DMS53 treated with DMSO at 0.1 percent for 48 hours (cell line): ENCODE measurements around the gene ACBD4.
"Not testable (repeated sequence)": the region's sequence is repeated elsewhere in the genome, so short reads cannot be mapped to it uniquely, and the experiment has no call there.

Experiments
- DNase-seq: peaks from one replicate; lab custom pipeline; 2025; ENCODE audit not compliant: unreplicated experiment; lab: John Stamatoyannopoulos, UW

Gene ACBD4

GRCh38 chr17:45117848-45118646, 17.4 kb upstream of the ACBD4 start:
- no peak for DNase-seq

DNA sequence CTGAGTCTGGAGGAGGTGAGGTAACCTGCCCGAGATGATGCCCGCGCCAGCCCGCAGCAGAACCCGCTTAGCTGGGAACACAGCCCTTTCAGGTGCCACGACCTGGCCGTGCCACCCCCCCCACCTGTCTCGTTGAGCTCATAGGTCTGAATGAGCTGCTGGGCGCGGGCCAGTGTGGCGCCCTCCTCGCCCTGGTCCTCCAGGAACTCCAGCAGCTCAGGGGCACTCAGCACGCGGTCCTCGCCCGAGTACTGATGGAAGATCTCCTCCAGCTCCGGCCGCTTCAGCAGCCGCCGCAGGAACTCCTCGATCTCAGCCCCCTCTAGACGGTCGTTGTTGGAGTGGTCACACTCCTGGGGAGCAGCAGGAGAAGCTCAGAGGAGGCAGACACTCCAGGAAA, 16.8 kb upstream of the ACBD4 start:
- no peak for DNase-seq

- DNase-seq, result no peak
Observed at GRCh38 chr17:45119964-45120363, 15.5 kb upstream of the ACBD4 start.

DNA sequence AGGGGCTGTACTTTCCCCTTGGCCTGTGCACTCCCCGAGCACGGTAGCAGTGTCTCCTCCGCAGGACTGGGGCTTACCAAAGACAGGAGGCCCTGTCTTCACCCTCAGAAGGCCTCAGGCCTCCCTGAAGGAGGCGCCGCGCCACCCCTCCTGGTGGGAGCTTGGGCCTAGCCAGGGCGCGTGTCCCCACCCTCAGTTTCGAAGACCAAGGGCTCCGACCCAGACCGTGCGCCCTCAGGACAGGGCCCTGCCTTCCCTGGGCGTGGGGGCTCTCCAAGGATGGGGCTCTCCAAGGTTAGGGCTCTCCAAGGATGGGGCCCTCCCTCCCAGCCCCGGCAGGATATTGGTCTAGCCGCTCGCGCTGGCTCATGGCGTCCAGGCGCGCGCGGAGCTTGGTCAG, 14.9 kb upstream of the ACBD4 start:
- no peak for DNase-seq

GRCh38 chr17:45121055-45121454, 14.4 kb upstream of the ACBD4 start:
- no peak for DNase-seq

DNA sequence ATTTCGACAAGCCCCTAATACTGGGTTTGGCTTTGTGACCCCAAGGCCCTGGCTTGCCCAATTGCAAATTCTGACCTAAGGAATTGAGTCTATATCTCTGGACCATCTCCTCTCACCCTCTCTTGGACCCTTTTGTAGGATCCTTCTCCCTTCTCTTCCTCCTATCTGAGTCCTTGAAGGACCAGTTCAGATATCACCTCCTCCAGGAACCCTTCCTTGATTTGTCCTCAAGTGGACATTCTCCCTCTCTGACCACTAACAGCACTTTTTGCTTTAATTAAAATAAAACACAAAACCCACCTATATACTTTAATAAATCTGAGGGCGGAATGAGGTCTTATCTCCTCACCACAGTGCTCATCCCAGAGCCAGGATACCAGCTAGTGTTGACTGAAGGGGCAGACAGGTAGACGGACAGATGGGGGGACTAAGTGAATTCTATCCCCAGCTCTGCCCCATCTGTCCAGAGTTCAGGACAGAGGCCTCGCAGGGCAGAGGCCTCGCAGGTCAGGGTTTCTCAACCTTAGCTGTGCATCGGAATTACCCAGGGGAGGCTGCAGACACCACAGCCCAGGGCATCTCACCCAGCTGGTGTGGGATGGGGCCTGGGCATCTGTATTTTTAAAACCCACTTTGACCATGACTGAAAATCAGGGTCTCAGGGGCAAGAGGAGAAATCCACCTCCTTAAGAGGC, 12.3 kb upstream of the ACBD4 start:
- no peak for DNase-seq

DNA sequence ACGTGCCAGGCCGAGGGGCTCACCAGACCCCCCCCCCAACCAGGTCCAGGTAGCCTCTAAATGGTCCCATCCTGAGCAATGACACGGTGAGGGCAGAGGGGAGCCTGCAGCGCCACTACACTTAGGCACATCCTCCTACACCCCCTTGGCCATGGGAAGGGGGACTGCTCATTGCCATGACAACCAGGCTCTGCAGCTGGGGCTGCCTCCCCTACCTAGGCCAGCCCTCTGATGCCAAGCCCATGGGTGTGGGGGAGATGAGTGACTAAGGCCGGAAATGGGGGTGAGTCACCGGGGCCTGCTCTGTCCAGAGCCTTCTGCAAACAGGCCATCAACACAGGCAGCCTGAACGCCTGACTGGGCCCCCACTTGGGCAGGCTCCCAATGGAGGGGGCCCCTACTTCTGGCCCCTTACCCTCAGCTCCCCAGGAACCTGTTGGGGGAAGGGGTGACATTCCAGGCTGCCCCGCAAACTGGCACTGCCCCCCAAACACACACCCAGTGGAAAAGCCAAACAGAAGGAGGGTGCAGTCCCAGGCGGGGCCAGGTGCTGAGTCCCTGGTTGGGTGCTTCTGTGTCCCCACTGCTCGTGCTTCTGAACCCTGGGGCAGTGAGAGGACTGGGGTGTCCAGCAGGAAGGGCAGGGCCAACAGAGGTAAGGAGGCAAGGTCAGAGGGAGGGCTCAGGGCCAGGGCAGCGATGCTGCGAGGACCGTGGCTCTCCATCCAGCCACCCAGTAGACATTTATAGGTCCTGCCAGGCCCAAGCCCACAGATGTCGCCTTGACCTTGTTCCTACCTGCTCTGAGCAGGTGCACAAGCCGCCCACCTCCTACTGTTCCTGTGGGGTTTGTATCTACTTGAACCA, 11.3 kb upstream of the ACBD4 start:
- DNase-seq, result peak; percentile 90

DNA sequence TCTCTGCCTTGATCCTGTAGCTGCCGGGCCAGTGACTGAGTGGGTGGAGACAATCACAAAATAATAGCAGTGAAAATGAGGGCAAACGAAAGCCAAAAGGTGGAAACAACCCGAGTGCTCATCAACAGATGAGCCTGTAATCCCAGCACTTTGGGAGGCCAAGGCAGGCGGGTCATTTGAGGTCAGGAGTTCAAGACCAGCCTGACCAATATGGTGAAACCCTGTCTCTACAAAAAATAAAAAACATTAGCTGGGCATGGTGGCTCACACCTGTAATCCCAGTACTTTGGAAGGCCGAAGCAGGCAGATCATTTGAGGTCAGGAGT, 10.7 kb upstream of the ACBD4 start:
- not testable (repeated sequence) for DNase-seq

DNA sequence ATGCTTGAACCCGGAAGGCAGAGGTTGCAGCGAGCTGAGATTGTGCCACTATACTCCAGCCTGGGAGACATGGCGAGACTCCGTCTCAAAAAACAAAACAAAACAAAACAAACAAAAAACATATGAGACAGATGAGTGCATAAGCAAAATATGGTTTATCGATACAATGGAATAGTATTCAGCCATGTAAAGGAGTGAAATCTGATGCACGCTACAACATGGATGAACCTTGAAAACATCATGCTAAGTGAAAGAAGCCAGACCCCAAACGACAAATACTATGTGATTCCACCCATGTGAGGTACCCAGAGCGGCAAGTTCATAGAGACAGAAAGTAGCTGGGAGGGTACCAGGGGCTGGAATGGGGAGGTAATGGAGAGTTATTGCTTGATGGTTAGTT, 10.0 kb upstream of the ACBD4 start:
- no peak for DNase-seq

GRCh38 chr17:45127207-45127547, 8.3 kb upstream of the ACBD4 start:
- DNase-seq, result no peak

- DNase-seq, result no peak
Observed at GRCh38 chr17:45127548-45128300, 7.8 kb upstream of the ACBD4 start.

GRCh38 chr17:45128331-45128730, 7.2 kb upstream of the ACBD4 start:
- DNase-seq, result no peak

GRCh38 chr17:45128989-45129388, 6.5 kb upstream of the ACBD4 start:
- no peak for DNase-seq

- DNase-seq, result no peak
Observed at GRCh38 chr17:45129426-45129939, 6.0 kb upstream of the ACBD4 start.

GRCh38 chr17:45129940-45130680, 5.4 kb upstream of the ACBD4 start:
- no peak for DNase-seq

DNA sequence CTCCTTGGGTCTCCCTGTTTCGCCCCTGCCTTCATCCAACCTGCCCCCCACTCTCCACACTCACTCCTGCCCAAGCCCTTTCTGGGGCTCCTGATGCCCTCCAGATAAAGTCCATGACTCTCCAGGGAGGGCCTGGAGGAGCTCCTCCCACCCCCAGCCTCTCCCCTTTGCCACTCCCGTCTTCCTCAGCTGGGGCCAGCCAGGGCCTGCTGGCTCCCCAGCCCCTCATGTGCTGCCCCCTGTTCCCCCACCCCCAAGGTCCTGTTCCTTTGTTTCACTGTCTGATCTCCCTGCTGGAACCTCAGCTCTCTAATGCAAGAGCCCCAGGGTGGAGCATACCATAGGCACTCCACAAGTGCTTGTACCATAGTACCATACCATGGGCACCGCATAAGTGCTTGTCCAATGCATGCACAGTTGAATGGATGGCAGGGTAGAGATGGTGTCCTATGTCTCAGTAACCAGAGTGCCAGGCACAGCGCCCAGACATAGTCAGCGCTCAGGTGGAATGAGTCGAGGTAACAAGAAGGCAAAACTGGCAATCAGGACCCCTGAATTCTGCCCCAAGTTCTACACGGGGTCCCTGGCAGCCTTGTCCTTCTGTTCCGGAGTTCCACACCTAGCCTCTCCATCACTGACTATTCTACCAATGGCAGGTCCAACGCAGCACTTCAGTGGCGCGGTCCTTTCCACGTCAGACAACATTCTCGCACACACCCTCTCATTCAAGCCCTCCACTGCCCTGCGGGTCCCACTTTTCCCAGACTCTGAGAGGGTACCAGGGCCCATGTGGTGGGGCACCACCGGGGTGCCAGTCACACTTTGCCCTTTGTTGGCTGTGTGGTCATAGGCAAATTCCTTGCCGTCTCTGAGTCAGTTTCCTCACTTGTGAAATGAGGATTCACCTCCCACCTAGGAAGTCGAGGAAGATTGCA, 4.5 kb upstream of the ACBD4 start:
- no peak for DNase-seq

- no peak for DNase-seq
Observed at GRCh38 chr17:45131616-45132319, 3.7 kb upstream of the ACBD4 start.

- no peak for DNase-seq
Observed at GRCh38 chr17:45132320-45132571, 3.2 kb upstream of the ACBD4 start, which contains the start of gene PLCD3. TSS of gene PLCD3 (minus strand) at chr17:45132515. CDS start at chr17:45132410, 105 bp downstream.
